Measurements from ENCODE around the gene TAT. TPM values are rescaled to one million over a fixed set of nuclear protein-coding genes. Genes with fewer than 3 reads are reported as not detected.
"Not testable (repeated sequence)": the region's sequence is repeated elsewhere in the genome, so short reads cannot be mapped to it uniquely, and the experiment has no call there.

The TAT gene
- polyA plus RNA-seq, 1 of the 3 experiments (the other 2 are of a cell fraction), result not detected

DNA sequence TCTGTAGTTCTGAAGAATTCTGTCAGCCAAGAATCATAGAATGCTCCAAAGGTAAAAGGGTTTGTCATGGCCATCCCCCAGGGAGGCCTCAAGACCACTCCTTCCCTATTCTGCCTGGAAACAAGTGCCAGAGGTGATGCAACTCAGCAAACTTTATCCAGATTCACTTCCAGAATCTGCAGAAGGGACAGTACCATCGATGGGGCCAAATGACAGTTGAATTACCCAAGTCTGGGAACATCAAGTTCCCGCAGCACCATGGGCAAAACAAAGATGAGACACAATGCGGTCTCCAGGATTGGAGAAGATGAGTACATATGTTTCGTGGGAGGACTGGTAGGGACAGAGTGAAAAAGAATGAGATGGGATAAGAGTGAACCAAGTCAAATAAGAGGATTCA is 13.7 kb upstream of the TAT start (continued):
- TF ChIP-seq POLR2AphosphoS5 (IDR thresholded peaks at IDR 0.05; ENCODE audit: low read depth, low read length) (no peak), RAD21 (IDR thresholded peaks at IDR 0.05; ENCODE audit: low read length) (no peak)

DNA sequence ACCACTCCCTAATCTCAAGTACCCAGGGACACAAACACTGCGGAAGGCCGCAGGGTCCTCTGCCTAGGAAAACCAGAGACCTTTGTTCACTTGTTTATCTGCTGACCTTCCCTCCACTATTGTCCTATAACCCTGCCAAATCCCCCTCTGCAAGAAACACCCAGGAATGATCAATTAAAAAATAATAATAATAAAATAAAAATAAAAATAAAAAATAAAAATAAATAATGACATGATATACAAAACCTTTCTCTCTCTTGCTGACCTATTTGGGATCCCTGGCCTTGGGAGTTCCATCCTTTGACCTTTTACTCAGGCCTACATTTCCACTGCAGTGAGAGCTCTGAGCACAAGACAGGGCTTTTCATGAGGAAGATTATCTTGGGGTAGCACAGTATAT is 13.2 kb upstream of the TAT start:
- H3K36me3 ChIP-seq (replicated peaks in 1 of 2; ENCODE audit: control insufficient read depth in 1 of 2, insufficient read depth in 2 of 2, low read length in 1 of 2); H3K4me1 ChIP-seq (ENCODE audit: control insufficient read depth in 1 of 2, insufficient read depth in 2 of 2, low read depth in 1 of 2, low read length in 1 of 2); H3F3A ChIP-seq (replicated peaks; ENCODE audit: insufficient read depth); H3K27me3 ChIP-seq (ENCODE audit: insufficient read depth); CTCF ChIA-PET; H2AFZ ChIP-seq (ENCODE audit: low read depth); H3K9ac ChIP-seq; DNase-seq; H3K79me2 ChIP-seq (ENCODE audit: insufficient read depth); H4K20me1 ChIP-seq (ENCODE audit: insufficient read depth); H3K27ac ChIP-seq (ENCODE audit: low read depth in 2 of 2, low read length in 1 of 2); H3K9me2 ChIP-seq; H3K4me3 ChIP-seq (ENCODE audit: low read depth in 2 of 2, low read length in 1 of 2); POLR2A ChIA-PET; H3K9me3 ChIP-seq; H3K4me2 ChIP-seq: not testable (repeated sequence)
- WGBS (ENCODE audit: low lambda C conversion rate), result no CpG with 5 or more reads among the region's 2 CpGs

GRCh38 chr16:71589334-71589733 is 12.4 kb upstream of the TAT start:
- H2AFZ ChIP-seq (ENCODE audit: low read depth); H4K20me1 ChIP-seq (ENCODE audit: insufficient read depth); POLR2A ChIA-PET; H3K27me3 ChIP-seq (ENCODE audit: insufficient read depth); CTCF ChIA-PET; H3K36me3 ChIP-seq (replicated peaks in 1 of 2; ENCODE audit: control insufficient read depth in 1 of 2, insufficient read depth in 2 of 2, low read length in 1 of 2); DNase-seq; H3K9ac ChIP-seq; H3K4me1 ChIP-seq (ENCODE audit: control insufficient read depth in 1 of 2, insufficient read depth in 2 of 2, low read depth in 1 of 2, low read length in 1 of 2); H3K27ac ChIP-seq (ENCODE audit: low read depth in 2 of 2, low read length in 1 of 2); H3K9me2 ChIP-seq; H3K79me2 ChIP-seq (ENCODE audit: insufficient read depth); H3K4me3 ChIP-seq (ENCODE audit: low read depth in 2 of 2, low read length in 1 of 2); H3K4me2 ChIP-seq; H3K9me3 ChIP-seq; H3F3A ChIP-seq (replicated peaks; ENCODE audit: insufficient read depth): not testable (repeated sequence)
- WGBS (ENCODE audit: low lambda C conversion rate), result 71% methylated on average over 15 of the region's 30 CpGs

DNA sequence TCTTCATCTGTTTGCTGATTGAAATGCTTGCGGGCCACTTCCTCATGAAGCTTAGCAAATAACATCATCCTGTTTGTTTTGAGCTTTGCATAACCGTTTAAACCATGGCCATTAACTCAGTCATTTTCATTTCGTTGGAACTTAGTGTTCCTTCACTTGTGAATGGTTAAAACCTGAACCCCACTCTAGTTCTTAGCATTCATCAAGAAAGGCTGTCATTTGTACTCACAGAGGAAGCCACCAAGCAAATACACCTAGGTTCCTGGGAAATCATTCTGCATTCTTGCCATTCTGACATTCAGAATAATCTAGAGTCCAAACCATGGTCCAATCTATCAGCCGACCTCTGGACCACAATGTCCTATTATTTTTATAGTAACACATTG is 8.4 kb upstream of the TAT start:
- Histone ChIP-seq H3K9me3 (no peaks in the 10 kb centered on the region), H3K4me2 (no peak overlapping the region), H3F3A (replicated peaks; ENCODE audit: insufficient read depth) (no peaks in the 10 kb centered on the region), H3K4me1 (ENCODE audit: control insufficient read depth in 1 of 2, insufficient read depth in 2 of 2, low read depth in 1 of 2, low read length in 1 of 2) (no peaks in the 10 kb centered on the region), H3K36me3 (replicated peaks in 1 of 2; ENCODE audit: control insufficient read depth in 1 of 2, insufficient read depth in 2 of 2, low read length in 1 of 2) (no peaks in the 10 kb centered on the region), H3K27ac (ENCODE audit: low read depth in 2 of 2, low read length in 1 of 2) (no peak overlapping the region), H4K20me1 (ENCODE audit: insufficient read depth) (no peaks in the 10 kb centered on the region), H3K9ac (no peak overlapping the region), H2AFZ (ENCODE audit: low read depth) (no peak overlapping the region), H3K9me2 (no peaks in the 10 kb centered on the region), H3K4me3 (ENCODE audit: low read depth in 2 of 2, low read length in 1 of 2) (no peak overlapping the region), H3K79me2 (ENCODE audit: insufficient read depth) (no peaks in the 10 kb centered on the region), H3K27me3 (ENCODE audit: insufficient read depth) (no peaks in the 10 kb centered on the region; the same call in 1 of the 2 replicates)
- POLR2A ChIA-PET, result no interaction called here
- TF ChIP-seq EZH2phosphoT487 (IDR thresholded peaks at IDR 0.05; ENCODE audit: borderline replicate concordance, low read depth) (no peak), RAD21 (IDR thresholded peaks at IDR 0.05; ENCODE audit: low read length) (no peak), GABPA (IDR thresholded peaks at IDR 0.05; ENCODE audit: low read depth) (no peak), EP300 (IDR thresholded peaks at IDR 0.05; ENCODE audit: borderline replicate concordance in 1 of 2, low read depth in 1 of 2, low read length in 1 of 2) (no peak), FOSL2 (IDR thresholded peaks at IDR 0.05; ENCODE audit: borderline replicate concordance, low read depth) (no peak), SIN3A (IDR thresholded peaks at IDR 0.05; ENCODE audit: borderline replicate concordance, low read depth, low read length) (no peak), CHD2 (IDR thresholded peaks at IDR 0.05; ENCODE audit: low read length, partially characterized antibody) (no peak), TEAD4 (IDR thresholded peaks at IDR 0.05; ENCODE audit: borderline replicate concordance, insufficient read depth) (no peak), ELF1 (IDR thresholded peaks at IDR 0.05) (no peak)
- TF ChIP-seq, protein P1, sequence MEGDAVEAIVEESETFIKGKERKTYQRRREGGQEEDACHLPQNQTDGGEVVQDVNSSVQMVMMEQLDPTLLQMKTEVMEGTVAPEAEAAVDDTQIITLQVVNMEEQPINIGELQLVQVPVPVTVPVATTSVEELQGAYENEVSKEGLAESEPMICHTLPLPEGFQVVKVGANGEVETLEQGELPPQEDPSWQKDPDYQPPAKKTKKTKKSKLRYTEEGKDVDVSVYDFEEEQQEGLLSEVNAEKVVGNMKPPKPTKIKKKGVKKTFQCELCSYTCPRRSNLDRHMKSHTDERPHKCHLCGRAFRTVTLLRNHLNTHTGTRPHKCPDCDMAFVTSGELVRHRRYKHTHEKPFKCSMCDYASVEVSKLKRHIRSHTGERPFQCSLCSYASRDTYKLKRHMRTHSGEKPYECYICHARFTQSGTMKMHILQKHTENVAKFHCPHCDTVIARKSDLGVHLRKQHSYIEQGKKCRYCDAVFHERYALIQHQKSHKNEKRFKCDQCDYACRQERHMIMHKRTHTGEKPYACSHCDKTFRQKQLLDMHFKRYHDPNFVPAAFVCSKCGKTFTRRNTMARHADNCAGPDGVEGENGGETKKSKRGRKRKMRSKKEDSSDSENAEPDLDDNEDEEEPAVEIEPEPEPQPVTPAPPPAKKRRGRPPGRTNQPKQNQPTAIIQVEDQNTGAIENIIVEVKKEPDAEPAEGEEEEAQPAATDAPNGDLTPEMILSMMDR (IDR thresholded peaks at IDR 0.05), result no peak
- TF ChIP-seq, protein P2, sequence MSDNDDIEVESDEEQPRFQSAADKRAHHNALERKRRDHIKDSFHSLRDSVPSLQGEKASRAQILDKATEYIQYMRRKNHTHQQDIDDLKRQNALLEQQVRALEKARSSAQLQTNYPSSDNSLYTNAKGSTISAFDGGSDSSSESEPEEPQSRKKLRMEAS (IDR thresholded peaks at IDR 0.05; ENCODE audit: low read depth), result no peak
- CTCF ChIA-PET, result interaction anchor here (1.1 to 4.2 kb wide), 2 partner anchors 26 to 173 kb away, joined by 3 to 23 read pairs; no protein-coding TSS in a partner anchor
- 2% methylated on average over 4 of the region's 4 CpGs for WGBS (ENCODE audit: low lambda C conversion rate)
- no peak for DNase-seq
